IMR-90 (cell line): ENCODE data around the gene POLR1G. TPM values are rescaled to one million over a fixed set of nuclear protein-coding genes. Genes with fewer than 3 reads are reported as not detected.

ENCODE experiments used
- ATAC-seq: fragments of 200-7000 bp; cut with Tn5 transposase; 2 replicates; pipeline ENCODE4 v1.9.1; 2020; ENCODE audit warnings: low read depth, mild to moderate bottlenecking, moderate library complexity
- BruUV-seq: library from RNA; stranded (reverse); fragments of 400-500 nt; replicated peaks from 2 replicates; lab custom pipeline; 2021; lab: Mats Ljungman, UMichigan
- CTCF ChIA-PET: fragments of 300-600 bp; formaldehyde crosslinking; extraction: SDS; loops from one replicate; lab custom pipeline; 2021; ENCODE audit warnings: antibody characterized with exemption; lab: Yijun Ruan, JAX
- POLR2A ChIA-PET: fragments of 300-600 bp; sonication (Branson Sonifier 250); formaldehyde crosslinking; loops from one replicate; lab custom pipeline; 2022; ENCODE audit warnings: antibody characterized with exemption; ENCODE audit not compliant: unreplicated experiment; lab: Charles Lee
- DNase-seq: peaks from one replicate; pipeline ENCODE4 v3.0.0; 2013
- H2AFZ ChIP-seq: replicated peaks from 2 replicates; pipeline ENCODE3; 2013; ENCODE audit warnings: low read length, mild to moderate bottlenecking; ENCODE audit not compliant: poor library complexity
- H2AK5ac ChIP-seq: 2 replicates; pipeline ENCODE4 v1.6.1; 2013; ENCODE audit warnings: low read depth, low read length, inconsistent platforms
- H2AK9ac ChIP-seq: replicated peaks from 2 replicates; pipeline ENCODE3; 2013; ENCODE audit warnings: mild to moderate bottlenecking, low read depth, low read length, moderate library complexity; ENCODE audit not compliant: poor library complexity
- H2BK120ac ChIP-seq: 2 replicates; pipeline ENCODE4 v1.6.1; 2013; ENCODE audit warnings: low read depth, low read length, inconsistent platforms
- H2BK15ac ChIP-seq: 3 replicates; pipeline ENCODE4 v1.6.1; 2013; ENCODE audit warnings: low read depth, low read length, inconsistent platforms
- H2BK20ac ChIP-seq: 2 replicates; pipeline ENCODE4 v1.6.1; 2013; ENCODE audit warnings: low read depth, mild to moderate bottlenecking, inconsistent platforms, low read length, moderate library complexity
- H2BK5ac ChIP-seq: 2 replicates; pipeline ENCODE4 v1.6.1; 2013; ENCODE audit warnings: mild to moderate bottlenecking, low read depth, low read length, inconsistent platforms; ENCODE audit not compliant: poor library complexity, severe bottlenecking
- H3K14ac ChIP-seq: replicated peaks from 2 replicates; pipeline ENCODE4 v1.6.1; 2013; ENCODE audit warnings: low read depth, low read length, inconsistent platforms
- H3K18ac ChIP-seq: 2 replicates; pipeline ENCODE4 v1.6.1; 2013; ENCODE audit warnings: low read depth, low read length, control low read depth
- H3K23ac ChIP-seq: 2 replicates; pipeline ENCODE4 v1.6.1; 2013; ENCODE audit warnings: low read depth, low read length, inconsistent platforms
- H3K27ac ChIP-seq: 2 replicates; pipeline ENCODE4 v1.5.1; 2013; ENCODE audit warnings: mild to moderate bottlenecking, control low read depth, low read length; ENCODE audit not compliant: insufficient read depth
- H3K27me3 ChIP-seq: 2 replicates; pipeline ENCODE4 v1.6.1; 2013; ENCODE audit warnings: low read length; ENCODE audit not compliant: control insufficient read depth, insufficient read depth
- H3K36me3 ChIP-seq: 2 replicates; pipeline ENCODE4 v1.6.1; 2013; ENCODE audit warnings: low read length, mixed read lengths; ENCODE audit not compliant: control insufficient read depth, insufficient read depth
- H3K4ac ChIP-seq: 2 replicates; pipeline ENCODE4 v1.6.1; 2013; ENCODE audit warnings: low read depth, low read length, inconsistent platforms
- H3K4me1 ChIP-seq: 2 replicates; pipeline ENCODE4 v1.6.1; 2013; ENCODE audit warnings: low read length, mixed read lengths; ENCODE audit not compliant: control insufficient read depth, insufficient read depth
- H3K4me2 ChIP-seq: 2 replicates; pipeline ENCODE4 v1.6.1; 2013; ENCODE audit warnings: low read depth, mild to moderate bottlenecking, control low read depth, low read length, moderate library complexity
- H3K4me3 ChIP-seq: 2 replicates; pipeline ENCODE4 v1.5.1; 2013; ENCODE audit warnings: low read depth, mild to moderate bottlenecking, control low read depth, low read length, moderate library complexity; ENCODE audit not compliant: insufficient read depth
- H3K56ac ChIP-seq: 2 replicates; pipeline ENCODE4 v1.6.1; 2013; ENCODE audit warnings: low read length, inconsistent platforms; ENCODE audit not compliant: insufficient read depth; ENCODE audit errors: extremely low read depth
- H3K79me1 ChIP-seq, 2 experiments: 2 replicates each; pipeline ENCODE4 v1.6.1; 2013; ENCODE audit warnings: low read length in 2 of 2, inconsistent platforms in 1 of 2, low read depth in 1 of 2
- H3K9ac ChIP-seq: 2 replicates; pipeline ENCODE4 v1.6.1; 2013; ENCODE audit warnings: low read depth, low read length, control low read depth
- H3K9me1 ChIP-seq: 2 replicates; pipeline ENCODE4 v1.6.1; 2013; ENCODE audit warnings: low read length, inconsistent platforms; ENCODE audit not compliant: insufficient read depth
- H3K9me3 ChIP-seq: 2 replicates; pipeline ENCODE4 v1.6.1; 2013; ENCODE audit warnings: low read length; ENCODE audit not compliant: control insufficient read depth, insufficient read depth
- H4K20me1 ChIP-seq: 2 replicates; pipeline ENCODE4 v1.6.1; 2013; ENCODE audit warnings: low read length, inconsistent platforms; ENCODE audit not compliant: insufficient read depth
- H4K5ac ChIP-seq: 2 replicates; pipeline ENCODE4 v1.6.1; 2013; ENCODE audit warnings: mild to moderate bottlenecking, low read depth, low read length, control low read depth
- H4K8ac ChIP-seq, 2 experiments: 2 replicates each; pipeline ENCODE4 v1.6.1; 2013; ENCODE audit warnings: low read depth in 2 of 2, low read length in 2 of 2, control low read depth in 1 of 2, inconsistent platforms in 1 of 2
- H4K91ac ChIP-seq: 2 replicates; pipeline ENCODE4 v1.6.1; 2013; ENCODE audit warnings: low read depth, low read length, inconsistent platforms; ENCODE audit not compliant: insufficient read depth
- BHLHE40 ChIP-seq: fragments of 150-350 bp; IDR thresholded peaks from 2 replicates; pipeline ENCODE4 v1.6.1; 2016; ENCODE audit warnings: mild to moderate bottlenecking, low read depth, low read length
- FOS ChIP-seq: fragments of 150-350 bp; IDR thresholded peaks from 2 replicates; pipeline ENCODE4 v1.6.1; 2016; ENCODE audit warnings: low read depth, low read length
- MAFK ChIP-seq: IDR thresholded peaks from 2 replicates; pipeline ENCODE4 v1.6.1; 2012; ENCODE audit warnings: low read depth, low read length, improper control_type of control experiment
- MXI1 ChIP-seq: IDR thresholded peaks from 2 replicates; pipeline ENCODE4 v1.6.1; 2012; ENCODE audit warnings: low read depth, mild to moderate bottlenecking, low read length, moderate library complexity, borderline replicate concordance
- RAD21 ChIP-seq: IDR thresholded peaks from 2 replicates; pipeline ENCODE4 v1.6.1; 2012; ENCODE audit warnings: low read length, improper control_type of control experiment
- WGBS, 2 experiments: methylation state at CpG; one replicate each; pipeline versions ENCODE4 v1.1.5 to v1.1.7; 2013; ENCODE audit warnings: missing lambda C conversion rate in 2 of 2; ENCODE audit not compliant: insufficient read length in 1 of 2; ENCODE audit errors: extremely low coverage in 2 of 2; 5-methylcytosine and 5-hydroxymethylcytosine counted together
- dilution Hi-C: fragments of 300-500 bp; cut with HindIII; formaldehyde crosslinking; loops from one replicate; pipeline ENCODE4 v1.14.3; 2018; ENCODE audit warnings: low sequenced_read_pairs; ENCODE audit not compliant: unreplicated experiment
- in situ Hi-C: fragments of 300-500 bp; cut with MboI; formaldehyde crosslinking; loops from 3 replicates; pipeline ENCODE4 v1.14.3; 2019; ENCODE audit warnings: low sequenced_read_pairs, inconsistent platforms, mixed read lengths
- intact Hi-C: fragments of 100-400 bp; cut with micrococcal nuclease; formaldehyde crosslinking; loops from 2 replicates; pipeline ENCODE4 v1.10.0; 2022
- polyA plus RNA-seq, 3 experiments: library from polyadenylated mRNA; depleted of rRNA; stranded (reverse); fragments of >200 nt; gene quantifications; 2 replicates each; pipeline ENCODE4 v1.2.3, GENCODE V29; 2012; ENCODE audit warnings: low replicate concordance in 1 of 3
- total RNA-seq: library from RNA; depleted of rRNA; stranded (reverse); fragments of >200 nt; gene quantifications from 2 replicates; pipeline ENCODE4 v1.2.3, GENCODE V29; 2012

The POLR1G gene
- total and polyA plus RNA-seq, 2 of the 4 experiments (the other 2 are of a cell fraction), result 8.0 to 12.5 TPM

DNA sequence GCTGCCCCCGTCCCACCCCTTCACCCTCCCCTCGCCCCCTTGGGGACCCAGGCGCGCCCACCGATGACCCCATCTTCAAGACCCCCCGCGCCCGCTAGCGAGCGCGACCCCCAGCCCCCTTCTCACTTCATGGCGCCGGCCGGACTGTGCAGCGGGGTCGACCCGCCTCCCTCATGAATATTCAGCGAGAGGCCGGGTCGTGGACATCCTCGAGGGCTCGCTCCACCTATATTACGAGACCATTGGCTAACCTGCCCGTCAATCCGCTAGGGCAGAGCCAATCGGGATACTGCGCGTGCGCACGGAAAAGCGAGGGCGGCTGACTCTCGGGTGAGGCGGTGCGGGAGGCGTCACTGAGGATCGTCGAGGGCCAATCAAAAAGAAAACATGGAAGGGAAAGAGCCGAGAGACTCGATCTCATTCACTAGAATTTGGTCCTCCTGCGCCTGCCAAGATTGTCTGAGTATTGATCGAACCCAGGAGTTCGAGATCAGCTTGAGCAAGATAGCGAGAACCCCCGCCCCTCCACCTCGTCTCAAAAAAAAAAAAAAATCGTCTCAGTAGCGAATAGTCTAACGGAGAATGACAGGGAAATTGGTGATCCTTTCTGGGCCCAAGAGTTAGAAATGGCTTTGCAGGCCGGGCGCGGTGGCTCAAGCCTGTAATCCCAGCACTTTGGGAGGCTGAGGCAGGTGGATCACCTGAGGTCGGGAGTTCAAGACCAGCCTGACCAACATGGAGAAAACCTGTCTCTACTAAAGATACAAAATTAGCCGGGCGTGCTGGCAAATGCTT lies 35.8 kb upstream of the POLR1G start, which contains the start of gene ERCC2:
ERCC2 (minus strand) TSS at position 164 of the 795 bp plus-strand sequence; CDS start at position 131, 33 bp downstream.
- peak within 1 kb of the TSS; percentile 59 for H3K27ac ChIP-seq
- DNase-seq, result peak; percentile 99
- peak within 1 kb of the TSS; percentile 91 for H2AFZ ChIP-seq
- peak within 1 kb of the TSS; percentile 67 for H4K91ac ChIP-seq
- peak within 1 kb of the TSS; percentile 34; the same call in 1 of the 3 replicates for H2BK15ac ChIP-seq
- no TSS peak for BruUV-seq
- H2BK120ac ChIP-seq, result peak within 1 kb of the TSS; percentile 59
- H3K4me3 ChIP-seq, result peak within 1 kb of the TSS; percentile 84
- H3K18ac ChIP-seq, result peak within 1 kb of the TSS; percentile 35; the same call in 1 of the 2 replicates
- peaks cover 17 to 29% of the 10 kb centered on the region in 2 experiments for H3K79me1 ChIP-seq
- no peaks in the 10 kb centered on the region for H3K27me3 ChIP-seq
- intact Hi-C loops, result no loop called here
- H4K8ac ChIP-seq, result peak within 1 kb of the TSS; percentile 37 to 96
- peak within 1 kb of the TSS; percentile 72 for H3K9ac ChIP-seq
- H4K20me1 ChIP-seq, result no peaks in the 10 kb centered on the region
- H4K5ac ChIP-seq, result peak within 1 kb of the TSS; percentile 73
- ChIA-PET CTCF (no interaction called here), POLR2A (no interaction called here)
- peak; percentile 98 for ATAC-seq
- H3K4ac ChIP-seq, result peak within 1 kb of the TSS; percentile 70
- H3K23ac ChIP-seq, result peak within 1 kb of the TSS; percentile 88
- peak within 1 kb of the TSS; percentile 51 for H3K56ac ChIP-seq
- peak within 1 kb of the TSS; percentile 81 for H3K4me2 ChIP-seq
- peak within 1 kb of the TSS; percentile 75 for H2AK5ac ChIP-seq
- H2AK9ac ChIP-seq, result peak within 1 kb of the TSS; percentile 98
- TF ChIP-seq FOS (peak; percentile 66; the same call in 1 of the 2 replicates), RAD21 (no peak), MAFK (no peak), BHLHE40 (peak; percentile 38; the same call in 1 of the 2 replicates), MXI1 (no peak)
- H2BK5ac ChIP-seq, result peak within 1 kb of the TSS; percentile 79
- H3K9me1 ChIP-seq, result peaks cover 13% of the 10 kb centered on the region
- H3K36me3 ChIP-seq, result peaks cover 5% of the 10 kb centered on the region; the same call in 1 of the 2 replicates
- dilution Hi-C loops, result no loop called here
- in situ Hi-C loops, result no loop called here
- H3K9me3 ChIP-seq, result no peaks in the 10 kb centered on the region
- H2BK20ac ChIP-seq, result no peak within 1 kb of the TSS; the same call in 1 of the 2 replicates
- peaks cover 4% of the 10 kb centered on the region for H3K4me1 ChIP-seq
- WGBS, 2 experiments, result 0% methylated on average over 14 of the region's 55 CpGs; no CpG with 5 or more reads in 1 of the 2 experiments
- H3K14ac ChIP-seq, result peak within 1 kb of the TSS; percentile 86
